HG02885 (cell line): ENCODE results near the gene BEX2.
"Not testable (repeated sequence)": the region's sequence is repeated elsewhere in the genome, so short reads cannot be mapped to it uniquely, and the experiment has no call there.

Experiments
- ATAC-seq: cut with Tn5 transposase; IDR thresholded peaks from one replicate; pipeline ENCODE4 v1.9.1; 2021; ENCODE audit warnings: mild to moderate bottlenecking; ENCODE audit not compliant: unreplicated experiment, poor library complexity

Gene BEX2

DNA sequence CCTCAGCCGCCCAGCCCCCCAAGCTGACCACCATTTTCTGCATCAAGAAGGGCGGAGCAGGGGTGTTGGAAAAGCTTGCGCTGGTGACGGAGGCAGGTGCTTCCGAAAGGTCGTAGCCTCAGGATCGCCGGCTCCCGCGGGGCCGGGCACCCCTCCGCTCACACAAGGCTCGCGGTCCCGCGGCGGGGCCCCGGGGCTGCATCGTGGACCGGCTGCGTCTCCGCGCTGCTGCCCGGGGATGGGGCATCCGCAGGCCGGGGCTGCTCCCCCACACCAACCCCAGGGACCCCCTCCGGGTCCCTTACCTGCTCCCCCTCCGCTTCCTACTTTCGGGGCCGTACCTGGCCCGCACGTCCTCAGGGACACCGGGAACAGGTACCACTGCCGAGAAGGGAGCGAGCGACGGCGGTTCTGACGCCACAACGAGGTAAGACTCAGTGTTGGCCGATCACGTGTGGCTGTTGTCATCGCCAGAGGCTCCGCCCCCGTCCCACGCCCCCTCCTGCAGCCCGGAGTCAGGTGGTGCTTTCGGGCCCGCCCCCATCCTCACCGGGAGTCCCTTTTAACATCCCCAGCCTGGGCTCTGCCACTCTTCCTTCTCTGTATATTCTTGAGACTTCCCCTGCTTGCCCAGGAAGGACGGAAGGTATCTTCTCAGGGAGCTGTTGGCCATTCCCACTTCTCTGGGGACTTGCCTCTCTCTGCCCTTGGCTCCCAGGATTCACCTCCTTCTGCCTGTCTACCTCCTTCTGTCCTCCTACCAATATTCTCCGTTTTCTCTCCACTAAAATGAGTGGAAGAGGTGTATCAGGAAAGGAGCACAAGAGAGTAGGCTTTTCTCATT lies at the start of gene BEX2:
BEX2 (minus strand) TSS at position 436 of the 844 bp plus-strand sequence. CDS start 1,014 bp downstream, outside the sequence.
- peak; percentile 99 for ATAC-seq

DNA sequence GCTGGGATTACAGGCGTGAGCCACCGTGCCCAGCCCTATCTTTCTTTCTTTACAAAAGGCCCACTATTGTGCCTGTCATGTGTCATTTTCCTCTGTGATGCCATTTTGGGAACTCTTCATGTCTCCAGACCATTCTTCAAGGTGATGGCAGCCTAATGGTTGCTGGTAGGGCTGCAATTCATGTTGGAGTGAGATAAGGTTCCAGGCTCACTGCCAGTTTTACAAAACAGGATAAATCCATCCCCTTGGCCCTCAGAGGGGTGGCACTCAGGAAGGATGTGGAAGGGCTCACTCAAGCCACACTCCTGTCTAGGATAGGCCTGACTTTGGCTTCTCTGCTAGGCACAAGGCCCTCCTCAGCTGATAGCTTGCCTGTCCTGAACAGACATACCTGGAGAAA lies 49.3 kb upstream of the BEX2 start:
- no peak for ATAC-seq

GRCh38 chrX:103359605-103360004 lies 48.8 kb upstream of the BEX2 start:
- ATAC-seq: not testable (repeated sequence)

DNA sequence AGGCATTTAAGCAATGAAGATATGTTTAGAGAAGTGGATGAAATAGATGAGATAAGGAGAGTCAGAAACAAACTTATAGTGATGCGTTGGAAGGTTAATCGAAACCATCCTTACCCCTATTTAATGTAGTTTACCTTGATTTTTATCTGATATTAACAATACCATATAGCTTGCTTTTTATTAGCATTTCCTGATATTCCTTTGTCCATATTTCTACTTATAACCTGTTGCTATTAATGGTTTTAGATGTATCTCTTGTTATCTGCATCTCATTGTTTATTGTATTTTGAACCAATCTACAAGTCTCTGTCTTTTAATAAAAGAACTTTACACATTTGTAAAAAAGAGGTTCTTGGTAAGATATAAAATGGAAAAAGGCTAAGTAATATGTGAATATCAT lies 47.1 kb upstream of the BEX2 start:
- ATAC-seq: no peak

DNA sequence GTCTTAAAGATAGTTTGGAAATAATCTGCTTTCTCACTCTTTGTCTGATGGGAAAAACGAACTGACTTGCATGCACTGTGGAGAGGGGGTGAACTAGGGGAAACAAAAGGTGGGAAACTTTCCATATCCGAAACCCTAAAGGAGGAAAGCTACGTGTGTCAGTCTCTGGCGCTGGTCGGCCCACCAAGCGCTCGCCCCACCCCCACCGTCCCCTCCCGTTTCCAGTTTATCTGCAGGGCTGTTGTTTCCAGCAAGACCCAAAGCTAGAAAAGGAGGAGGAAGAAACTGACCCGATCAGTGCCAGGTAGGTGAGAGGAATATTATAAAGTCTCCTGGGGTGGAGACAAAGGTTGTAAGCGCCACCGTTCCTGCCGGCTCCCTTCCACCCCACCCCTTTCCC lies 46.1 kb upstream of the BEX2 start:
- peak; percentile 26 for ATAC-seq

DNA sequence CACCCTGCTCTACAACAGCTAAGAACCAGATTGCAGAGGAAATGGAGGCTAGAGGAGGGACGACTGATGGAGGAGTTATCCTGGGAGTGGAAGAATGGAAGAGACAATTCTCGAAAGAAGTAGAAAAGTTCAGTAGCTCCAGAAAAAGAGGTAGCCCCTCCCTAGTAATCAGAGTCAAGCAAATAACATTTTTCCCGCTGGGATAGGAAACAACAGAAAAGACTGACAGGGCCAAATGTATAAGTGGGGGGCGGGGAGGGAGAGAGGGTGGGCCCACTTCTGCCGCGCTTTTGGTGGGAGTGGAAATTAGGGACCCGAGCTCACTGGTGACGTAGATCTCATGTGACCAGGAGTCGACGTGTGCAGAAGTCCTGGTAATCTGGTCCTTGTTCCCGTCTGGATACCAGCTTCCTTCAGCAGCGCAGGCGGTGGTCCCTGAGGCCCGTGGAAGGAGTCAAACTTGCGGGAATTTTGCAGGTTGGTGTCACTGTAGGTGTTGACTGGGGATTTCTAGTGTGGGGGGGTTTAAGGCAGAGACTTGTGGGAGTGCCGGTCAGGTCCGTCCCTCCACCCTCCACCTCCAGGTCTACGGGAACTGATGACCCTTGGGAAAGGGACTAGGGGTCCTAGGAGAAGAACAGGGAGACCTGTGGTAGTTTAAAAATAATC lies 45.5 kb upstream of the BEX2 start, which contains the start of gene TCEAL9:
TCEAL9 (plus strand) TSS at position 377 of the 669 bp plus-strand sequence. CDS start 1,179 bp downstream, outside the sequence.
- peak; percentile 82 for ATAC-seq

- ATAC-seq: no peak
Measured at GRCh38 chrX:103347682-103348397, 37.0 kb upstream of the BEX2 start.

- ATAC-seq: no peak
Measured at GRCh38 chrX:103344606-103345005, 33.8 kb upstream of the BEX2 start.

- ATAC-seq: peak; percentile 76
Measured at GRCh38 chrX:103343105-103343504, 32.3 kb upstream of the BEX2 start.

GRCh38 chrX:103338663-103339062 lies 27.9 kb upstream of the BEX2 start:
- ATAC-seq: no peak

GRCh38 chrX:103330681-103331288 lies 20.0 kb upstream of the BEX2 start:
- no peak for ATAC-seq

- no peak for ATAC-seq
Measured at GRCh38 chrX:103329991-103330390, 19.2 kb upstream of the BEX2 start, which contains the start of gene TCEAL7. Gene TCEAL7, plus strand, starts transcription at chrX:103330239. Its CDS starts 1,165 bp downstream, at chrX:103331404.

DNA sequence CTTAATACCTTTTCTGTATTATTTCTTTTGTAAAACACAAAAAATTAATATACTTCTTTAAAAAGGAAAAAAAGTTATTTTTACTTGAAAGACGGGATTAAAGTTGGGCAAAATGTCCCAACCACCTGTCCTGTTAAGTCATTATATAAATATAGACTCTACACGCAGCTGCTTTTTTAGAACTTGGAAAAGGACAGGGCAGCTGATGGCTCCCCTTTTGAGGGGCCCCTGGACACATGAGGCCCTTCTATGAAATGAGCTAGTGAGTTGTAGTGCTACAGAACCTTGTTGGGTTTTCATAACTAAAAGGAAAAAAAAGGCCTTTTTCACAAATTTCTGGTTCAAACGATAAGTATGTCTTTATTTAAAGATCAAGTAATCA lies 600 bp upstream of the BEX2 start:
- ATAC-seq: no peak

DNA sequence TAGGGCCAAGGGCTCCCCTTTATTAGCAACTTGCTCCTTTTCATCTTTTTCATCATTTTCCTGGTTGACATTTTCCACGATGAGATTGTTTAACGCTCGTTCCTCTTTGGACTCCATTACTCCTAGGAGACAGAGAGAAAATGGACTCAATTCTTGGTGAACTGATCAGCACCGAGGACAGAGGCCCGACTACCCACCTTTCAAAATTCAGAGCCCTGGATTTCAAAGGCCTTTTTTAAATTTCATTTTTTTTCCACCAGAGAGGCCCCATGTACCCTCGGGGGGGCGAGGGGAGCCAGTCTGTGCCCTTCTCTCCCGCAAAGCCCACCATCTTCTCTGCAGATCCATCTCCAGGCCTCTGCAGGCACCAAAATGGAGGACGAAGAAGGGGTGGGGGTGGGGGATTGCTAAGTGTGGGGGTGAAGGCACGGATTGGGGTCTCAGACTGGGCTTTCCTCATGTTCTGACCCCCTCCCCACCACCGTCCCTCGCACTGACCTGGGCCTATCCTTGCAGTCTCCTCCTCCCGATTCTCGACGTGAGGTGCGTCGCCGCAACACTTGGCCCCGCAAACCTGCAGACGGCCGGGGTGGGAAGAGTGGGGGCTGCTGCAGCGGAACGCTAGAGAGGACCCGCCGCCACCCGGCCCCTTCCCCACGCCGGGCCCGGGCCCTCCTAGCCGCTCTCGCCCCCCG lies 783 bp downstream of the BEX2 start:
- ATAC-seq: peak; percentile 10

DNA sequence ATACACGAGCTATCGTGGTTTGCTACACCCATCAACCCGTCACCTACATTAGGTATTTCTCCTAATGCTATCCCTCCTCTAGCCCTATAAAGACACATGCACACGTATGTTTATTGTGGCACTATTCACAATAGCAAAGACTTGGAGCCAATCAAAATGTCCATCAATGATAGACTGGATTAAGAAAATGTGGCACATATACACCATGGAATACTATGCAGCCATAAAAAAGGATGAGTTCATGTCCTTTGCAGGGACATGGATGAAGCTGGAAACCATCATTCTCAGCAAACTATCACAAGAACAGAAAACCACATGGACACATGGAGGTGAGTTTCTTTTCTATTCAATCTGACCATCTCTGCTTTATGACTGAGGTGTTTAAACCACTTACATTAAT lies 5.1 kb downstream of the BEX2 start:
- not testable (repeated sequence) for ATAC-seq

- ATAC-seq: no peak
Measured at GRCh38 chrX:103304705-103305104, 6.1 kb downstream of the BEX2 start.

DNA sequence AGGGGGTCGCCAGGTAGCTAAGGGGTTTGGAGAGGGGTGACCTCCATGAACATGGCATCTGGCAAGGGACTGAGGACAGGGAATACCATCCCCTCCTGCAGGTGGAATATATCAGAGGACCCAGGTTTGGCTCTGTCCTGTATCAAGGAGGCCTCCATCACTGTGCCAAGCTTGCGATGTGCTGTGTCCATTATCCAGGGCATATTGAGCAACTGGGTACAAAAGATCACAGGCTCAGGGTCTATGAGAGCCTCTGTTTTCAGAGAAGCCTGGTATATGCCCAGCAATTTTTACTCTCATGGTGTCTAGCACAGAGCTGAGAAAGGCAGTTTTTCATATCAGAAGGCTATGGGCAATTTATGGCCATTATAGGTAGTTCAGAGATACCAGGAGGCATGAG lies 17.7 kb downstream of the BEX2 start:
- no peak for ATAC-seq

DNA sequence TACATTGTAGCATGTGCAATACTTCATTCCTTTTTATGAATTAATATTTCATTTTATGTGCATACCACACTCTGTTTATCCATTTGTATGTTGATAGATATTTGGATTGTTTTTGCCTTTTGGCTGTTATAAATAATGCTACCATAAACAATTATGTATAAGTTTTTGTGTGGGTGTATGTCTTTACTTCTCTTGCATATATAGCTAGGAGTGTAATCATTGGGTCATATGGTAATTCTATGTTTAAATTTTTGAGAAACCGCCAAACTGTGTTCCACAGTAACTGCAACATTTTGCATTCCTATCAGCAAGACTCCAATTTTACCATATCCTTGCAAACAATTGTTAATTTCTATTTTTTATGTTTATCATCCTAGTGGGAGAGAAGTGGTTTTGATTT lies 31.2 kb downstream of the BEX2 start:
- no peak for ATAC-seq

- ATAC-seq: no peak
Measured at GRCh38 chrX:103276581-103277002, 34.2 kb downstream of the BEX2 start, which contains the start of gene TCEAL5. Gene TCEAL5, minus strand, starts transcription at chrX:103276750. Its CDS starts 2,187 bp downstream, at chrX:103274563.
